Ecto neural progenitor cell (in vitro differentiated cells): ENCODE measurements around the gene SUGCT.

Experiments used
- DNase-seq: peaks from one replicate; pipeline ENCODE4 v3.0.0-alpha.2; 2018; ENCODE audit warnings: low spot score

SUGCT gene

DNA sequence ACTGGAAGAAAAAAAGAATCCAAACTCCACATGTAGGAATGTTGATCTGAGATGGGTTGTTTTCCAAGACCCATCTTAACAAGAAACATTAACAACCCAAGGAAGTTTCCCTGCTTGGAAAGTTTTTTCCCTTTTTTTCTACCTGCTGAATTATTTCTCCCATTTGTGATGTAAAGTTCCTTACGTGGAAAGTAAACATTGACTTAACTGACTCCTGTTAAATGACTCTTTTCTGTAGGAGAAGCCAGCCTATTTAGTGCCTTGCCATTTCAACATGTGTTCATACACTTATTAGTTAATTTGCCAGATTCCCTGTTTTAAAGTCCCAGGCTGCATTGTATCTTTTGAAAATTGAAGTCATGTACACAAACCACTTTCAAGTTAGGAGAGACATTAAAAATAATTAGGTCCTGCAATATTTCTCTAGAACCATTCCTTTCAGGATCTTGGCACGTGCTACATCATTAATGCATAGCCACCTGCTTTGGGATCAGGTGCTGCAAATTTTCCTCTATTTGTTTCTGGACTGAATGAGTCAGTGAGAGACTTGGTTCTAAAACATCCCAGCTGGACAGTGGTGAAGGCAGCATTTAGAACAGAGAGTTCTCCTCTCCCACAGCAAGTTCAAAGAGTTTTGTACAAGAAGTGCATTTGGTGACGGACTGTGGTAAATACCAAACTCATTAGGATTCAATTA, 698.5 kb downstream of the SUGCT start:
- no peak for DNase-seq

DNA sequence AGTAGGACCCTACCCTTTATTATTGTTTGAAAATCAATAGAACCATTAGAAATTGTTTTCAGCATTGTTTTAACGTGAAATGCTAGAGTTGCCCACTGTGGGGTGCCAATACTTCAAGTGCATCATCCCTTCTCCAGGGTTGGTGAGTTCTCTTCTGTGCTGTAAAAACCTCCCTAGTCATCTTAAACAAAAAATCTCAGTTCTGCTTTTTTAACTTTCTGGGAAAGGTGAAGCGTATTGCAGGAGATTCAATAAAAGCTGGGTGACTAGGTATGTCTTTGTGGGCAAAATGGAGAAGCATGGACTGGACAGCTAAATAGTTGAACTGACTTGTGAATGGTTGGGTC, 699.1 kb downstream of the SUGCT start:
- DNase-seq, result no peak

DNA sequence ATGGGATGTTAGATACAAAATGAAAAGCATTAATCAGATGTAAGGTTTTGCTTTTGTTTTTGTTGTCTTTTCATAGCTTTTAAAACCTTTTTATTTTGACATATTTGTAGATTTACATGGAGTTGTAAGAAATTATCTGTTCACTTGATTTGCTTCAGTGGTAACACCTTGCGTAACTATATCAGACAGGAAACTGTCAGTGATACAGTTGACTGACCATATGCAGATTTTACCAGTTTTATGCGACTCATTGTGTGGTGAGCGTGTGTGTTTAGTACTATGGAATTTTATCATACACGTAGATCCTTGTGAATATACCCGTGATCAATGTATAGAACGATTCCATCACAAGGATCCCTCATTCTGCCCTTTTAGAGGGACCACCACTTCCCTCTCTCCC, 701.4 kb downstream of the SUGCT start:
- DNase-seq, result no peak

DNA sequence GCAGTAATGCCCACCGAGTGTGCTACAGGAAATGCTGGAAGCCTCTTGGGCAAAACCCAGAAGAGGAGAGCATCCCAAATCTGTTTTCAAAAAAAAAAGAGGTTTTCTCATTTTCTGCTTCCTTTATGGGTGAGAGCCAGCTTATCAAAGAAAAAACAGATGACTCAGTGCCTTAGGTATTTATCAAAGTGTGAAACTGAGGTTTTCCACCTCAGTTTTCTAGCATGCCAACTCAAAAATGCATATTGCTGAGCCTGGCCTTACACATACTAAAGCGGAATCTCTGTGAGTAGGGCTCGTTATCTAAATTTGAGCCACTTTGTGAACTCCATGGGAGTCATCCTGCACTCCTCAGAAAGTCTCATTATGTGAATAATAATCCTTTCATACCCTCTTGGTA, 705.1 kb downstream of the SUGCT start:
- no peak for DNase-seq

DNA sequence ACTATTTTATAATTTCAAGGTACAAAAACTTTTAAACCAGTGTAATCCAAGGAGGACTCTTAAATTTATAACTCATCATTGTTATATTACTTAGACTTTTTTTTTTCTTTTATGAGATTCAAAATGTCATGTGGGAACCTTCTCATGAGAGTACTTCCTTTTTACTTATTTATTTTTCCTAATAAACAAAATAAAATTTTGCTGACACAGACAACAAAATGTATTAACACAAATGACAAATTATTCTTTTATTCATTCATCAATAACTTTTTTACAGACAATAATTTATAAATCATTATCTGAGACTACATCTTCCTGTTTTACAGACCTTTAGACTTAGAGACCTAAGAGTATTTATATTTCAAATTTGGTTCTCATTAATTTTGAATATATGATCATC, 706.2 kb downstream of the SUGCT start:
- DNase-seq, result no peak

DNA sequence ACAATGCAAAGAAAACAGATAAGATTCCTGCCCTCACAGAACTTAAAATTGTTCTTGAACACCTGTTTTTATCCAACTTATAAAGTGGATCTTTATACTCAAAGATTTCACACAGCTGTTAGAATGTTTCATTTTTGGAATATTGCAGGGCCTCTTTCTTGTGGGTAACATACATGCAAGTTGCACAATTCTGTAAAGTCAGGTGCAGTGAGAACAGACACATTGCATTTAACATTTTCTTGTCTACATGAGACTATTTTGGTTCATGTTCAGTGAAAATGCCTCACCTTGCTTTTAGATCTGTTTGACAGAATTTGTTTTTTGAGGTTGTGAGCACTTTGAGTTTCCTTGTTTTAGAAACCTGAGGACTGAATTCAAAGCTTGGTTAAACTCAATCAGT, 707.8 kb downstream of the SUGCT start:
- DNase-seq, result no peak

DNA sequence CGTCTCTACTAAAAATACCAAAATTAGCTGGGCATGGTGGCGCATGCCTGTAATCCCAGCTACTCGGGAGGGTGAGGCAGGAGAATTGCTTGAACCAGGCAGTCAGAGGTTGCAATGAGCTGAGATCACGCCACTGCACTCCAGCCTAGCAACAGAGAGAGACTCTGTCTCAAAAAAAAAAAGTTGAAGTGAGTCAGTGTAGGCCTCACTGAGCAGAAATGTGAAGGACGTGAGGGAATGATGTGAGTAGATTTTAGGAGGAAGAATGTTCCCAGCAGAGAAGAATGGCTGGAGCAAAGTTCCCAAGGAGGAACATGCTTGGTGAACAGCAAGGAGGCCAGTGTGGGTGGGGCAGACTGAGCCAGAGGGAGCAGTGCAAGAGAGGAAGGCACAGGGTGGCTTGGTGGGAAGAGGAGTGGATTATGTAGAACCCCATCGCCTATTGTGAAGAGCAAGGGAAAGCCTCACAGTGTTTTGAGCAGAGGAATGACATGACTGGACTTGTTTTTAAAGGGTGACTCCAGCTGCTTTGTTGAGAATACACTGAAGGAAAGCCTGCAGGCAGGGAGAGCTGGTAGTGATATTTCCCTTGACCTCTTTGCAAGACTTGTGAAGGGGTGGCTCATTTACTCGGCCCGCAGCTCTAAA, 708.7 kb downstream of the SUGCT start:
- no peak for DNase-seq

DNA sequence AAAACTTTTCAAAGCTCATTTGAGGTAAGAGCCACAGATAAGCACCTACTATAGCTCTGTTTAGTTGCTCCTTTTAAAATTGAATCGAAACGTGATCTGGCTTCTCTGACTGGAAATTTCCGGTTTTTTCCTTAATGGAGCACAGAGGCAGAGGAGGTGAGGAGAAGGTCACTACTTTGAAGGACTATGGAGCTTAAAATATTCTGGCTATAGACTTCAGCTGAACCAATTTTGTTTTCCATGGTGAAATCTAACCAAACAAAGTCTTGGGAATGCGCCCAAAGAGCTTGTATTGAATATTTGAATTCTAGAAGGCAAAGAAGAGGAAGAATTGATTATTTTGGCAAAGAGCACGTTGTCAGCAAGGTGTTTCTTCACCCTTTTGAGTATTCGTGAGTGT, 711.1 kb downstream of the SUGCT start:
- no peak for DNase-seq

DNA sequence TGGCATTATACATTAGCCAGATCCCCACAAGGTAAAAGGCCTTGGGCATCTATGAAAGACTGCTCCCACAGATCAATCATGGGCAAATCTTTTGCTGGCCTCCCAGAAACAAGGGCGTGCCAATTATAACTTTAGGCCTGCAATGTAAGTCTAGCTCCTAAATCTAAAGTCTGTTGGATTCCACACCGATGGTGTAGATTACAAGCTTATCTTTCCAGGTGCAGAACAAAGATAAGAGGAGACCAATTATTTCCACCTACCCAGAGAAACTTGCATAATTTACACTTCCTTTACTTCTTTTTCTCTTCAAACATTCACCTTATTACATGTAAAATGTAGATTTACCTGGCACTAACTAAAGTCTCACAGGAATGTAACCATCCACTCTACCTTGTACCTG, 713.1 kb downstream of the SUGCT start:
- DNase-seq, result no peak

DNA sequence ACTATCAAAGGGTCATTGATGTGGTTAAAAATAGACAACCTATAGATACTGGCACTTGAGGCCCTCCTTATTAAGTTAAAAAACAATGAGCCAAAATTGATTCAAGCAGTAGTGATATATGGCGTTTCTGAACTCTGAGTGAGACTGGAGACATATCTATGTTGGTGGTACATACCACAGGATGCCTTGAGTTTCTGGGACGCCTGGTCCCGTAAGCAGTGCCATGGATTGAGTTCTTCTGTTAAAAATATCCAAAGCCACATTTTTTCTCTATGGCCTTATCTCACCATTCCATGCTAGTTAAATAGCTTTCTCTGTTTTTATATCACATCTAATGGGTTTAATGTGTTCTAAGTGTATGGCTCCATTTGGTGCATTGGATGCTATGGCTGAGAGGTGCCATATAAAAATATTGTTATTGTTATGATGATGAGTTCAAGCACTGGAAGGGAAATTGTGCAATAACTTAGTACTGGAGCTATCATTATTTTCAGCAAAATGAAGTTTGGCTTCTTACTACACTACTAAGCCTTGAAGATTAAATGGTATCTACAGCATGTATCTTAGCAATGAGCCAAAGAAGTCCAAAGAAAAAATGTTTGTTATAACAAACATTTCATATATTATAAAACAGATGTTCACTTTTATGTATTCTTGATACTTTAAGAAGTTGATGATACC, 713.9 kb downstream of the SUGCT start:
- DNase-seq, result no peak

DNA sequence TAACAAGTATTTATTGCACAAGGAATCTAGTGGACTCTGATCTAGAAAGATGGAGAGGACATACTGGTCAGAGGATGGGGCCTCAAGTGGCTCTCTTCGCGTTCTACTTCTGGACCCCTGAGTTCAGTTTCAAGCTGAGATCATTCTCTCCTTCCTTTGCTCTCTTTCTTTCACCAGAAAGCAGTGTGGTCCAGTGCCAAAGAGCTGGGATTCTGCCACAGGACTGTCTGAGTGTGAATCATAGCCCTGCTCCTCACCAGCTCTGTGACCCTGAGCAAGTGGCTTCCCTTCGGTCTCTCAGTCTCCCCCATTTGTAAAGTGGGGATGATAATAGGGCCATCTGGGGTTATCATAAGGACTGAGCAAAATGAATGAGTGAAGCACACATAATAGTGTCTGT, 715.2 kb downstream of the SUGCT start:
- DNase-seq, result no peak

DNA sequence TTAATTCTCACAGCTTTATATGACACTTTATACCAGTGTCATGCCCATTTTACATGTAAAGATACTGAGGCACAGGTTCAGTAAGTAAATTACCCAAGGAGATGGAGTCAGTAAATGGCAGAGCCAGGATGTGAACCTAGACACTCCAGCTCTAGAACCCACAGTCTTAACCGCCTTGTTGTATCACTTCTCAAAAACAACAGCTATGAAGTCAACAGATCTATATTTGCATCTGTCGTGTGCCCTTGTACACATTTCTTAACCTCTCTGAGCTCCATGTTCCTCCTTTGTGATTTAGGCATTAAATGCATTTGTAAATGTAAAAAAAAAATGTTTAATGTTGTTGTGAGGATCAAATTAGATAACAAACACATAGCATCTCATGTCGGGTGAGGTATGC, 716.2 kb downstream of the SUGCT start:
- DNase-seq, result no peak

DNA sequence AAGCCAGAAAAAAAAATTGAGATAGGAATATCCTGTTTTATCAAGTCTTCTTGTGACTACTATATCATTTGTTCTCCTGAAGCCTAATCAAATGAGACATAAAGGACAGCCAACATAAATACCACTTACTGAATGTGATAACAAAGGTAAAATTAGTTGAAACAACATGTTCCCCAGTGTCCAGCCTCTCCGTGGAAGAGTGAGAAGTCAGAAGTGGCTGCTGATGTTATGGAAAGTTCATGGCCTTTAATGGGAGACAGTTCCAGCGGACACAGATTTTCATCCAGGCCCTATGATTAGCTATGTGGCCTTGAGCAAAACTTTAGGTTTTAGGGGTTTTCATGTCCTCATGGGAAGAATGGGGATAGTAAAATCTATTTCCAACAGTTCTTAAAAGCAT, 724.3 kb downstream of the SUGCT start:
- DNase-seq, result no peak

DNA sequence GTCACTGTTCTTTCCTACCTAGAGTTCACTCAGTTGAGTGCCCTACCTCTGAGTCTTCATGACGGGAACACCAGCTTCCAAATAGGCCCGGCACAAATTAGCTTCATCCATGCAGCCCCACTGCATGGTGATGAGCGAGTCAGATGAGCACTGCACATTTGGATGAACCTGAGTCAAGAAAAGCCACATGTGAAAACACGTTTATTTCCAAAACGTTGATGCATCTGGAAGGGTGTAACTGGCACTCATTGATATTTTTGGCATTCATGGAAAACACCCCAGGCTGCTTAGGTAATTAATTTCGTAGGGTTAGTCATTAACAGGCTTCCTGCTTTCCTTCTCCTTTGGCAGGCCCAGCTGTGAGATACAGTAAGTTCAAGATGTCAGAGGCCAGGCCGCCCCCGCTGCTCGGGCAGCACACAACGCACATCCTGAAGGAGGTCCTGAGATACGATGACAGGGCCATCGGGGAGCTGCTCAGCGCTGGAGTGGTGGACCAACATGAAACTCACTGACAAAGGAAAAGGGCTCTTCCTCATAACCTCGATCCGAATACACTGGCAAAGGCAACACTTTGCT, 725.2 kb downstream of the SUGCT start:
- DNase-seq, result no peak

DNA sequence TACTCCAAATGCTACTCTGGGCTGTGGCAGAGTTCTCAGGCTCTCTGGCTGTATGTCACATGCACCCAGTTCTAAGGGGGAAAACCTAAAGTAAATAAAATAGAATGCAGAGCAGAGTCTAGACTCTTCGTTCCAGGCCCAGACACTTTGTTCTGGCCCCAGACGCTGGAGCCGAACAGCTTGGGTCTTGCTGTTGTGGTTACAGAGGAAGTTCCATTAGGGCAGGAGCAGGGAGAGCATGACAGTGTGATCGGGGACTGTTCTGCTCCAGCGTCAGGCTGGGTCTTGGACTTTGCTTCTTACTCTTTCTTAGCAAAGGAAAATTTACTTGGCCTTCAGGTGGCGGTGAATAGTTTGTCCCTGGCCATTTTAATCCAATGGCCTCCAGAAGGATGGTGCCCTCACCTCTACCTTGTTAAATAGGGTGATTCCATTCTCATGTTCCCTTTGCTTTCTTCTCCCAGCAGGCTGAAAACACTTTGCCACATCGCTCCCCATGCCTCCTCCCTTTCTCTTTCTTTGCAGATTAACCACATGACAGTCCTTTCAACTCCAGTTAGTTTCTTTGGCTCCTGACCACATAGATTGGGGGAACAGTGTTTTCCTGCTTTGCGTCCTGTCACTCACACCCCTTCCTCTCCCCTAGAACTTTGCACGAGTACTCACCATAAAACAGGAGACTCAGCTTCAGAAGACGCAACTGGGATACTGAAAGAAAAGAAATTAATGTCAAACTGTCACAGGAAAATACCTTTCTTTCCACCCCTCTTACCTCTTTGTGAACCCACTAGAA, 730.8 kb downstream of the SUGCT start:
- DNase-seq, result no peak

DNA sequence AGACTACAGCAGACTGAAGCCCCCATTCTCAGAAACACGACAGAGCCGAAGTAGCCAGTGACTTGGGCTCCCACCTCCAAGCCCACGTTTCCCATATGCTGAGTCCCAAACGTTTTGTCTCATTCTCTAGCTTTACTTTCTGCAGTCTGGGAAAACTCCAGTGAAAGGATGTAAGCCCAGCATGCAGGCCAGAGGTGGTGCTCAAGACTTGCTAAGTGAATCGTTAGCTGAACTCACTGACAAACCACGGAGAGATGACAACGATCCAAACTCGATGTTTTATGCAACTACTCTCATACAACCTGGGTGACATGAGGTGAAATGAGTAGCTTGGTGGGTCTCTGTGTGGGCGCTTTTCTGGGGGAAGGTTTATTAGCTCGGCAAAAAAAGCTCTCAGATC, 731.8 kb downstream of the SUGCT start:
- no peak for DNase-seq

DNA sequence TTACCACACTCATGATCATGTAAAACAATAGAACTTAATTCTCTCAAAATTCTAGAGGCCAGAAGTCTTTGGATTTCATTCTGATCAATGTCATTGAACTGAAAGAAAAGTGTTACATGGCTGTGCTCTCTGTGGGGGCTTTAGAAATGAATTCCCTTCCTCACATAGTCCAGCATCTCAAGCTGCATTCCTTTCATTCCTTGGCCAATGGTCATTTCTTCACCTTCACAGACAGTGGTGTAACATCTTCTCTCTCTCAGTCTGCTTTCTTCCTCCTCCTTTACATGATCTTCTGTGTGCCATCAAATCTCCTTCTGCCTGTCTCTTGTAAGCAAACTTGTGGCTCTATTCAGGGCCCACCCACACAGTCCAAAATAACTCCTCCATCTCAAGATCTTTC, 735.3 kb downstream of the SUGCT start:
- DNase-seq, result no peak

DNA sequence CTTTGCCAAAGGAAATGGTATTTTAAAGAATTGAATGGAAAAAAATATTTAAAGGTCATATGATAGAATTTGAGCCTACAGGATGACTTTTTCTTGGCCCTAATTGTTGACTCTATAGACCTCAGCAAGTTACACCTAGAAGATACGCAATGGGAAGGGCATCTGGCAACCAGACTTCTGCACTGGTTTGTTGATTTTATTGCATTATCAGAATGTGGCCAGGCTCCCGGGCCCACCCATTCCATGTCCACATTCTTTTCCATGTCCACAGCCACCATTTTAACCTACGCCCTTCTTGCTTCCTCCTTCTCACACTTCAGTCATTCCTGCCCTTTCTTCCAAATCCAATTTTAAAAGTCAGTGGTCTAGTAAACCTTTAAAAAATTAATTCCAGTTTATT, 738.4 kb downstream of the SUGCT start:
- DNase-seq, result no peak

DNA sequence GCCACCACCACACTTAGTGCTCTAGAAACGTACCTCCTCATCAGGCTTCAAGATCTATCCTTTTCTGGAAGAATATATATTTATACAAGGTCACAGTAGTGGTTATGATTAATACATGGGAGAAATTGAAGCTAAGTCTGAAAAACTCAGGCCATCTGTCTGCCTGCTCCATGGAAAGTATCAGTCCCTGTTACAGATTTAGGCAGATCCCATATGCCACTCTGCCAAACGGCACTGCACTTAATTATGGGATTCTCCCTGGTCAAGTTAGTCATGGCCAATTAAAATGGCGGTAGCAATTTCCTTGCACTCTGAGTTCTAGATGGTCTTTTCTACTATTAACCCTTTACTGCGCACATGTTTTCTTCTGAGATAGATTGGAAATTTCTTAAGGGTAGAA, 740.0 kb downstream of the SUGCT start:
- DNase-seq, result no peak

DNA sequence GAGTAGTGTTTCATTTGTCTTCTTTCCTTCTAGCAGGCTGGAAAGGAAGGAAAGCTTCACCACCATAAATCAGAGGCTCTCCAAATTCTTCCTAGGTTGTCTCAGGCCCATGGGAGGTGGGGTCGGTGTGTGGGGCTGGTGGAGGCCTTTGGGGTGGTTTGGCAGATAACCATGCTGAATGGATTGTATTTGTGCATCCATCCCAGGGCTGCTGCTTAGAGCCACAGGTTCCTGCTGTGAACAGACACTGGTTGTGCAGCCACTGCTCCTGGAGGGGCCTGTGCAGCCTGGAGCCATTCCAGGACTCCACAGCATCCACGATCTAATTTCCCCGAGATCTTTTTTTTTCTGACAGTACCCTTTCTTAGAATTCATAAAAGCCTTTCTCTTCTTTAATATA, 741.8 kb downstream of the SUGCT start:
- DNase-seq, result no peak

DNA sequence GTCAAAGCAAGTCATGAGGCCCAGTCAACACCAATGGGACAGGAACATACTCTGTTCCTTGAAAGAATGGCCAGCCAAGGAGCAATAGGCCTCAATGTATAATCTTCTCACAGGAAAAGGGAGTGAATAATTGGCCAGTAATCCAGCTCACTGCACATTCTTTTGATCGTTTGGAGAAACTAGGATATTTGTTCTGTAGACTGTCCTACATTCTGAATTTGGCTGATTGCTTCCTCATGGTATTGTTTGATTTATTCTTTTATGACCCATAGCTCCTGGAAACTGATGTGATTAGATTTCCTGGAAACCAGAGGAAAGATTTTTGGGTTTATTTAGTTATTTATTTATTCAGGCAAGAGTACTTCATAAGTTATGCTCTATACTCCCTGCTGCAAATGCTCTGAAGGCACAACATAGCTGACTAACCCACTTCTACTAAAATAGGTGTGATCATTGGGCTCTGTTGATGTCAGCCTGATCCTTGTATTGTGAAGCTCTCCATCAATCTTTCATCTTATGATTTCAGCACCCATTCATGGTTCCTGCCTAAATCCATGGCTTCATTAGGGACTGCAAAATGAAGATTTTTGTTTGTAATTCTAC, 745.2 kb downstream of the SUGCT start:
- DNase-seq, result no peak

DNA sequence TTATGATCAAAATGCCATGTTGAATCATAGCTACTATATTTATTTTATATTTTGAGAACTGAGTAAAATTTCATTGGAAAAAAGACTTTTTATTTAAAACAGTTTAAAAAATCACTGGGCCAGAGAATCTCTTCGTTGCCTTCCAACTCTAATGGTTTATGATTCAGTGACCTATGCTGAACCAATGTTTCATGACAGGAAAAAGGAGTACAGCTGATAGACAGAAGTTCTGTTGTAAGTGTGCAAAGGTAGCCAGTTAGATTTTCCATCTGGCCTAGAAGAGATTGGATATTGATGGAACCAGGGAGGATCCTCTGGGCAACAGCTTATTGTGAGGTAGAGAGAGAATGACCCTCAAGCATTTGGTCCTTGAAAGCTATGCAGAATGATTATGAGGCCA, 745.8 kb downstream of the SUGCT start:
- no peak for DNase-seq
